Lower leg skin (tissue), 4 donors: ENCODE results near the gene GSTT2. TPM values are rescaled to one million over a fixed set of nuclear protein-coding genes. Genes with fewer than 3 reads are reported as not detected.
"Not testable (repeated sequence)": the region's sequence is repeated elsewhere in the genome, so short reads cannot be mapped to it uniquely, and the experiment has no call there.

Experiments
- DNase-seq, 2 donors: peaks; one replicate each; pipeline ENCODE4 v3.0.0-alpha.2; 2019; ENCODE audit warnings: low spot score in 2 of 2
- H3K4me3 ChIP-seq: fragments of 200-600 bp; sonication (generic); 2 replicates; pipeline ENCODE4 v1.5.1; 2017; ENCODE audit warnings: mild to moderate bottlenecking, low read depth; ENCODE audit not compliant: poor library complexity, severe bottlenecking
- POLR2A ChIP-seq, 2 donors: fragments of 450-650 bp; IDR thresholded peaks; one replicate each; pipeline ENCODE4 v1.6.1; 2016 to 2017; ENCODE audit warnings: antibody characterized with exemption in 2 of 2, mild to moderate bottlenecking in 1 of 2, moderate library complexity in 1 of 2
- WGBS, 2 donors: methylation state at CpG; one replicate each; pipeline ENCODE4 v1.1.5; 2018; 5-methylcytosine and 5-hydroxymethylcytosine counted together
- intact Hi-C: fragments of 100-400 bp; cut with DNase I; formaldehyde crosslinking; loops from one replicate; pipeline ENCODE4 v1.15.0; 2023; ENCODE audit warnings: low total_unique reads
- total RNA-seq, 4 donors: library from RNA; depleted of rRNA; stranded (reverse); fragments of >200 nt; gene quantifications; one replicate each; pipeline ENCODE4 v1.1.0, GENCODE V29; 2016
- TF ChIP-seq, protein P1 (sequence below), 3 donors: fragments of 450-650 bp; IDR thresholded peaks; one replicate each; pipeline ENCODE4 v1.5.1; 2016; ENCODE audit warnings: antibody characterized with exemption in 3 of 3, mild to moderate bottlenecking in 3 of 3, moderate library complexity in 2 of 3

GSTT2 gene
- total RNA-seq, 4 donors from 2014 or later, result 0.88 to 1.4 TPM; not detected in 2

DNA sequence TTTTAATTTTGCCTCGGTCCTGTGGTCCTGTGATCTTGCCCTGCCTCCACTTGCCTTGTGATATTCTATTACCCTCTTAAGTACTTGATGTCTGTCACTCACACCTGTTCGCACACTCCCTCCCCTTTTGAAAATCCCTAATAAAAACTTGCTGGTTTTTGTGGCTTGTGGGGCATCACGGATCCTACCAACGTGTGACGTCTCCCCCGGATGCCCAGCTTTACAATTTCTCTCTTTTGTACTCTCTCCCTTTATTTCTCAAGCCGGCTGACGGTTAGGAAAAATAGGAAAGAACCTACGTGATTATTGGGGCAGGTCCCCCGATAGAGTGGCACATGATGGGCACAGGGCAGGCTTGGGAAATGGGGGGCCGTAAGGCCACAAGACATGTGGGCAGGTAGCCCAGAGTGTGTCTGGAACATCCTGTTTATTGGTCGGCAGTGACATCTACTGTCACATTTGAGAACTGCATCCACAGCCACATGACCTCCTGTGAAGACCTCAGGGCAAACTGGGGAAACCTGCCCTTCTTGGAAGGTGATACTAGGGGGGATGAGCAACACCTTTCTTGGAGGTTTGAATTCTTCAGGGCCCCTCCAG, 23.5 kb upstream of the GSTT2 start:
- peak; percentile 83 to 95 for DNase-seq
- intact Hi-C loops, H3K4me3 ChIP-seq: not testable (repeated sequence)
- WGBS, 2 donors, result 19 to 21% methylated on average over 12 of the region's 12 CpGs
- TF ChIP-seq, protein P1, sequence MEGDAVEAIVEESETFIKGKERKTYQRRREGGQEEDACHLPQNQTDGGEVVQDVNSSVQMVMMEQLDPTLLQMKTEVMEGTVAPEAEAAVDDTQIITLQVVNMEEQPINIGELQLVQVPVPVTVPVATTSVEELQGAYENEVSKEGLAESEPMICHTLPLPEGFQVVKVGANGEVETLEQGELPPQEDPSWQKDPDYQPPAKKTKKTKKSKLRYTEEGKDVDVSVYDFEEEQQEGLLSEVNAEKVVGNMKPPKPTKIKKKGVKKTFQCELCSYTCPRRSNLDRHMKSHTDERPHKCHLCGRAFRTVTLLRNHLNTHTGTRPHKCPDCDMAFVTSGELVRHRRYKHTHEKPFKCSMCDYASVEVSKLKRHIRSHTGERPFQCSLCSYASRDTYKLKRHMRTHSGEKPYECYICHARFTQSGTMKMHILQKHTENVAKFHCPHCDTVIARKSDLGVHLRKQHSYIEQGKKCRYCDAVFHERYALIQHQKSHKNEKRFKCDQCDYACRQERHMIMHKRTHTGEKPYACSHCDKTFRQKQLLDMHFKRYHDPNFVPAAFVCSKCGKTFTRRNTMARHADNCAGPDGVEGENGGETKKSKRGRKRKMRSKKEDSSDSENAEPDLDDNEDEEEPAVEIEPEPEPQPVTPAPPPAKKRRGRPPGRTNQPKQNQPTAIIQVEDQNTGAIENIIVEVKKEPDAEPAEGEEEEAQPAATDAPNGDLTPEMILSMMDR (IDR thresholded peaks at IDR 0.05), result peak in 1 of 3 donors; percentile 71

DNA sequence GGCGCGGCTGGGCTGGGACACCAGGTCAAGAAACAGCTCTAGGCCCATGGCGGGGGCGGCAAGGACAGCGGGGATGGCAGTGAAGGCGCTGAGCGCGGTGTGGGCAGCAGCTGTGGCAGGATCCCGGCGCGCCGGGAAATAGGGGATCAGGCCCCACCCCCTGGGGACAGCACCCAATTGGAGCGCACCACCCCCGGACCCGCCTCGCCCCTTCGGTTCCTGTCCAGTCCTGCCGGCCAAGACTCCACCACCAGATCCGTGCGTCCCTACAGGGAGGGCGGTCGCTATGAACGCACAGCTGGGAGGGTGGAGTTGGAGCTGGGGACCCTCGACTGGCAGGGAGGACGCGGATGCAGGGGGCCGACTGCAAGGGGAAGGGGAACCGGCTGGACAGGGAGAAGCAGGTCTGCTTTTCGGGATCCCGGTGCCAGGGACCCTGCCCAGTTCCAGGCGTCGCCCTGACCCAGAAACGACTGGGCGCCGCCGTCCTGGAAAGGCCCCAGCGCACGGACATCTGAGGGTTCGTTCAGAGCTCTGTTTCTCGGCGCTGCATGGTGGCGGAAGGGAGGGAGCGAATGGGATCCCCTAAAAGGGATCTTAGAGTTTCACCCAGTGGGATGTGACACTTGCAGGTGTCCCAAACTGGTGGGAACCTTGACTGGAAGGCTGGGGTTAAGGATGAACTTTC, 18.7 kb upstream of the GSTT2 start, which contains the start of gene GSTT2B:
GSTT2B (minus strand) TSS at position 112 of the 688 bp plus-strand sequence; CDS start at position 48, 64 bp downstream.
- no CpG with 5 or more reads among the region's 43 CpGs for WGBS, 2 donors
- intact Hi-C loops, H3K4me3 ChIP-seq, DNase-seq: not testable (repeated sequence)

DNA sequence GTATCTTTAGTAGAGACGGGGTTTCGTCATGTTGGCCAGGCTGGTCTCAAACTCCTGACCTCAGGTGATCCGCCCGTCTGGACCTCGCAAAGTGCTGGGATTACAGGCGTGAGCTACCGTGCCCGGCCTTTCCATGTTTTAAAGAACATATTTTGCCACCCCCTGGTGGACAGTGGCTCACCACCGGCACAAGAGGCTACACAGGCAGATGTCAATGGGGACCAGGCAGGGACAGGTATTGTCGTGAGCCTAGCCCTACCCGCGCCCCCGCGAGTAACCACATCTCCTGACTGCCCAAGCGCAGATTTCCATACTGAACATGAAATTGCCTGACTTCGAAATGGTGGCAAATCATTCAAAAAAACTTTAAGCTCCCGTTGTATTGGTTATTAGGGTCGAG, 13.8 kb upstream of the GSTT2 start:
- WGBS, 2 donors, result no CpG with 5 or more reads among the region's 18 CpGs
- DNase-seq, intact Hi-C loops, H3K4me3 ChIP-seq: not testable (repeated sequence)

DNA sequence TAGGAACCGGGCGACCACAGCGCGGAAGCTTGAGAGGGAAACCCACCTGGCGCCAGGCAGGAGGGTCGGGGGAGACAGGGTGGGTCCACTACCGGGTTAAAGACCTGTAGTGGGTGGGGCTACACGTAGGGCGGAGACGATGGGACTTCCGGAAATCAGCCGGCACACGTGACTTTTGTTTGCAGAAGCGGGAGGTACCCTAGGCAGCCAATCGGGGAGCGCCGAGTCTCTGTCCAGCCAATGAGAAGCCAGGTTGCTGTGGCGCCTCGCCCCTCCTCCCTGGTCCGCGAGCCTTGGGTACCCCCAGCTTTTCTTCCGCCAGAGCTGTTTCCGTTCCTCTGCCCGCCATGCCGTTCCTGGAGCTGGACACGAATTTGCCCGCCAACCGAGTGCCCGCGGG, 13.4 kb upstream of the GSTT2 start, which contains the start of gene DDTL:
DDTL (plus strand) TSS at position 321 of the 400 bp plus-strand sequence; CDS start at position 348, 27 bp downstream.
- WGBS, 2 donors, result no CpG with 5 or more reads among the region's 30 CpGs

DNA sequence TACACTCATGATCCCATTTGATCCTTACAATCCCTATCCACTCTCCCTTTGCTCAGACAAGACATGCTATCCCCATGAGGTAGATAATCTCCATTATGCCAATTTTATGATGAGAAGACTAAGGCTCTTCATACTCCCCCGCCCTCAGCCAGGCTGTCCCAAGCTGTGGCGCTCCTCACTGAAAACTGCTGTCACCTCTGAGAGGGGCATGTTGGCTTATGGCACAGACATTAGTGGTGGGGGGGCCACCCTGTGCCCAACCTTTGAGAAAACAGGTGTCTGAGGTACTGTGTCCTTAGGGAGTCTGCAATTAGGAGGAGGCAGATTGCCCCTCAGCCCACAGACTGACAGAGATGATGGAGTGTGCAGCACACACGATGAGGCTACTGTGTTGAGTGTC, 10.9 kb upstream of the GSTT2 start:
- 91 to 95% methylated on average over 3 of the region's 3 CpGs for WGBS, 2 donors
- H3K4me3 ChIP-seq, result no peak overlapping the region
- intact Hi-C loops, result no loop called here
- no peak for DNase-seq
- no peak for TF ChIP-seq POLR2A (IDR thresholded peaks at IDR 0.05)
- TF ChIP-seq, protein P1 (IDR thresholded peaks at IDR 0.05), result no peak

More for the DNA sequence above, 13.4 kb upstream of the GSTT2 start, which contains the start of gene DDTL:
- DNase-seq, intact Hi-C loops, H3K4me3 ChIP-seq: not testable (repeated sequence)

DNA sequence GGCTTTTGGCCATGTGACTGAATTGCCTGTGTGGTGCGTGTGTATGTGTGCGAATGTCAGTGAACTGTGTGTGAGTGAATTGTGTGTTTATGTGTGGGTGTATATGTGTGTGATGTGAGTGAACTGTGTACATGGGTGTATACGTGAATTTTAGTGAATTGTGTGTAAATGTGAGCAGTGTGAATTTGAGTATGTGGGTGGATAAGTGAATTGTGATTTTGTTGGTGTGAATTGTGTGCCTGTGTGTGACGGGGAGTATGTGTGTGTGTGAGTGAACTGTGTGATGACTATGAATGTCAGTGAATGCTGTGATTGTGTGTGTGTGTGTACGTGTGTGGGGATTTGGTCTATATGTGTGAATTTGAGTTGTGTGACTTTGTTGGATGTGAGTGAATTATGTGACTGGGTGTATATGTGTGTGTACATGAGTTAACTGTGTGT, 9.7 kb upstream of the GSTT2 start:
- no peak overlapping the region for H3K4me3 ChIP-seq
- TF ChIP-seq, protein P1 (IDR thresholded peaks at IDR 0.05), result no peak
- no peak for TF ChIP-seq POLR2A (IDR thresholded peaks at IDR 0.05)
- 77 to 86% methylated on average over 5 of the region's 5 CpGs for WGBS, 2 donors
- no peak for DNase-seq
- intact Hi-C loops, result no loop called here

DNA sequence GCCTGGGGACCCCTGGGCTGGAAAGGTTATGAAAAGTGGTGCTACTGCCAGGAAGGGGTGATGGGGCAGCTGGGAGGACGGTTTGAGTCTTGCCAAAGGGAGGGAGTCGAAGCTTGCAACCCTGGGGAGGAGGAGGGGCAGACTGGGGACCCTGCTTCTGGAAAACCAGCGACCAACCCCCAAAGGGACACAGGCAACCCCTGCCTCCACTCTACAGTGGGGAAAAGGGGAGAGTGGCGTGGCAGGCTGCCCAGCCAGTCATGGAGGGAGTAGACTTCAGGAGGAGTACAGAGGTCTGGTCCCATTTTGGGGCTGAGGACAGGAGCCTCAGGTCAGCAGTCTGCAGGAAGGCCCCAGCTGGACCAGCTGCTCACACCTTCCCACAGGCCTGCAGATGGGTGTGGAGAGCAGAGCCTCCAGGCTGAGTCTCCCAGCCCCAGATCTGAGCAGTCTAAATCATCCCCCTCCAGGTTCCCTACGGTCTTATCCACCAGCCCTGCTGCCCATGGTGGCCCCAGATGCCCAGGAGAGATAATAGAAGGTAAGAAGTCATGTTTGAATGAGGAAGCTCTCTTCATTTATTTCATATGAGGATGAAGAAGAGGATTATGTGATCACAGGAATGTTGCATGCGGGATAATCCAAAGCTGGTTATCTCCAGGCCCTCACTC, 9.0 kb upstream of the GSTT2 start:
- no peak for TF ChIP-seq POLR2A (IDR thresholded peaks at IDR 0.05)
- TF ChIP-seq, protein P1 (IDR thresholded peaks at IDR 0.05), result no peak
- H3K4me3 ChIP-seq, result no peak overlapping the region
- WGBS, 2 donors, result 69 to 77% methylated on average over 6 of the region's 6 CpGs
- intact Hi-C loops, result no loop called here
- peak in 1 of 2 donors; percentile 80 for DNase-seq

DNA sequence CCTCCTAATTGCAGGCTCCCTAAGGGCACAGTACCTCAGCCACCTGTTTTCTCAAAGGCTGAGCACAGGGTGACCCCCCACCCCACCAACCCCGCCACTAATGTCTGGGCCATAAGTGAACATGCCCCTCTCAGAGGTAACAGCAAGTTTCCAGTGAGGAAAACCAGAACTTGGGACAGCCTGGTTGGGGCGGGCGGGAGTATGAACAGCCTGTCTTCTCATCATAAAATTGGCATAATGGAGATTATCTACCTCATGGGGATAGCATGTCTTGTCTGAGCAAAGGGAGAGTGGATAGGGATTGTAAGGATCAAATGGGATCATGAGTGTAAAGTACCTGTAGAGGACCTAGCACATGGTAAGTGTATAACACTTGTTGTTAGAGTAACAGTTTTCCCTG, 8.0 kb upstream of the GSTT2 start:
- WGBS, 2 donors, result 89 to 96% methylated on average over 3 of the region's 3 CpGs
- DNase-seq, result peak in 1 of 2 donors; percentile 48
- intact Hi-C loops, H3K4me3 ChIP-seq: not testable (repeated sequence)

DNA sequence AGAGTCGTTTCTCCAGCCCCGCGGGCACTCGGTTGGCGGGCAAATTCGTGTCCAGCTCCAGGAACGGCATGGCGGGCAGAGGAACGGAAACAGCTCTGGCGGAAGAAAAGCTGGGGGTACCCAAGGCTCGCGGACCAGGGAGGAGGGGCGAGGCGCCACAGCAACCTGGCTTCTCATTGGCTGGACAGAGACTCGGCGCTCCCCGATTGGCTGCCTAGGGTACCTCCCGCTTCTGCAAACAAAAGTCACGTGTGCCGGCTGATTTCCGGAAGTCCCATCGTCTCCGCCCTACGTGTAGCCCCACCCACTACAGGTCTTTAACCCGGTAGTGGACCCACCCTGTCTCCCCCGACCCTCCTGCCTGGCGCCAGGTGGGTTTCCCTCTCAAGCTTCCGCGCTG, 5.6 kb upstream of the GSTT2 start, which contains the start of gene DDT:
DDT (minus strand) TSS at position 97 of the 400 bp plus-strand sequence; CDS start at position 70, 27 bp downstream.
- no CpG with 5 or more reads among the region's 29 CpGs for WGBS, 2 donors
- DNase-seq, result not testable (repeated sequence)

DNA sequence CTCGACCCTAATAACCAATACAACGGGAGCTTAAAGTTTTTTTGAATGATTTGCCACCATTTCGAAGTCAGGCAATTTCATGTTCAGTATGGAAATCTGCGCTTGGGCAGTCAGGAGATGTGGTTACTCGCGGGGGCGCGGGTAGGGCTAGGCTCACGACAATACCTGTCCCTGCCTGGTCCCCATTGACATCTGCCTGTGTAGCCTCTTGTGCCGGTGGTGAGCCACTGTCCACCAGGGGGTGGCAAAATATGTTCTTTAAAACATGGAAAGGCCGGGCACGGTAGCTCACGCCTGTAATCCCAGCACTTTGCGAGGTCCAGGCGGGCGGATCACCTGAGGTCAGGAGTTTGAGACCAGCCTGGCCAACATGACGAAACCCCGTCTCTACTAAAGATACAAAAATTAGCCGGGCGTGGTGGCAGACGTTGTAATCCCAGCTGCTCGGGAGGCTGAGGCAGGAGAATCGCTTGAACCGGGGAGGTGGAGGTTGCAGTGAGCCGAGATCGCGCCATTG, 5.0 kb upstream of the GSTT2 start:
- peak in 1 of 2 donors; percentile 78 for DNase-seq
- WGBS, 2 donors, result 29 to 37% methylated on average over 6 to 10 of the region's 27 CpGs
- intact Hi-C loops, result not testable (repeated sequence)

More for the DNA sequence above, 5.6 kb upstream of the GSTT2 start, which contains the start of gene DDT:
- H3K4me3 ChIP-seq, intact Hi-C loops: not testable (repeated sequence)

More for the DNA sequence above, 5.0 kb upstream of the GSTT2 start:
- not testable (repeated sequence) for H3K4me3 ChIP-seq
